HG03064 (cell line): ENCODE measurements around the gene OR51A2.
"Not testable (repeated sequence)": the region's sequence is repeated elsewhere in the genome, so short reads cannot be mapped to it uniquely, and the experiment has no call there.

ENCODE experiments used
- ATAC-seq: cut with Tn5 transposase; IDR thresholded peaks from one replicate; pipeline ENCODE4 v1.9.1; 2021; ENCODE audit warnings: low read depth; ENCODE audit not compliant: unreplicated experiment

Gene OR51A2

GRCh38 chr11:4955613-4956012 is at the start of gene OR51A2:
TSS of gene OR51A2 (minus strand) at chr11:4955713. CDS start at chr11:4955713, 0 bp downstream.
- not testable (repeated sequence) for ATAC-seq

- ATAC-seq: no peak
These were observed 49.1 kb upstream of the OR51A2 start for GRCh38 chr11:5004424-5005274.

- ATAC-seq: no peak
These were observed 39.0 kb upstream of the OR51A2 start, which contains the start of gene OR51L1 for GRCh38 chr11:4994551-4994950. TSS of gene OR51L1 (plus strand) at chr11:4994851. CDS start at chr11:4998983, 4,132 bp downstream.

- ATAC-seq: no peak
These were observed 35.5 kb upstream of the OR51A2 start for GRCh38 chr11:4991060-4991459.

GRCh38 chr11:4983841-4984240 is 28.3 kb upstream of the OR51A2 start:
- no peak for ATAC-seq

- ATAC-seq: no peak
These were observed 27.2 kb upstream of the OR51A2 start for GRCh38 chr11:4982678-4983077.

- no peak for ATAC-seq
These were observed 23.5 kb upstream of the OR51A2 start for GRCh38 chr11:4979036-4979435.

GRCh38 chr11:4975436-4975835 is 19.9 kb upstream of the OR51A2 start:
- no peak for ATAC-seq

GRCh38 chr11:4962816-4963215 is 7.3 kb upstream of the OR51A2 start:
- no peak for ATAC-seq

- no peak for ATAC-seq
These were observed 5.4 kb upstream of the OR51A2 start for GRCh38 chr11:4960877-4961276.

- ATAC-seq: no peak
These were observed 1.9 kb upstream of the OR51A2 start for GRCh38 chr11:4957396-4957795.

GRCh38 chr11:4947505-4947904 is 8.0 kb downstream of the OR51A2 start, which contains the start of gene OR51A4:
TSS of gene OR51A4 (minus strand) at chr11:4947605. CDS start at chr11:4947100, 505 bp downstream.
- no peak for ATAC-seq

GRCh38 chr11:4936745-4937144 is 18.8 kb downstream of the OR51A2 start:
- ATAC-seq: no peak

GRCh38 chr11:4932751-4933150 is 22.8 kb downstream of the OR51A2 start:
- no peak for ATAC-seq

- ATAC-seq: no peak
These were observed 28.9 kb downstream of the OR51A2 start for GRCh38 chr11:4926608-4927007.

- no peak for ATAC-seq
These were observed 31.3 kb downstream of the OR51A2 start, which contains the start of gene OR51G1 for GRCh38 chr11:4924239-4924638. TSS of gene OR51G1 (minus strand) at chr11:4924339. CDS start at chr11:4924339, 0 bp downstream.

- ATAC-seq: no peak
These were observed 33.2 kb downstream of the OR51A2 start for GRCh38 chr11:4922304-4922703.

- no peak for ATAC-seq
These were observed 33.7 kb downstream of the OR51A2 start for GRCh38 chr11:4921796-4922195.

GRCh38 chr11:4919250-4919649 is 36.3 kb downstream of the OR51A2 start, which contains the start of gene OR51G2:
TSS of gene OR51G2 (minus strand) at chr11:4919350. CDS start at chr11:4915663, 3,687 bp downstream.
- no peak for ATAC-seq

GRCh38 chr11:4916581-4916980 is 38.9 kb downstream of the OR51A2 start:
- ATAC-seq: no peak
